ENCODE data around the gene KIF18B.

- TF ChIP-seq REST (IDR thresholded peaks at IDR 0.05; ENCODE audit: low read depth) (no peak), RAD21 (IDR thresholded peaks at IDR 0.05; ENCODE audit: low read depth) (no peak), YY1 (IDR thresholded peaks at IDR 0.05; ENCODE audit: low read depth) (no peak), TCF12 (IDR thresholded peaks at IDR 0.05; ENCODE audit: low read depth) (no peak), CEBPB (IDR thresholded peaks at IDR 0.05) (no peak), TAF1 (IDR thresholded peaks at IDR 0.05; ENCODE audit: low read depth) (no peak), CREB1 (IDR thresholded peaks at IDR 0.05; ENCODE audit: low read depth) (no peak), EP300 (IDR thresholded peaks at IDR 0.05; ENCODE audit: borderline replicate concordance) (no peak)
These were observed 34.6 kb upstream of the KIF18B start for GRCh38 chr17:44982113-44982702.

Data from Ishikawa (cell line).